Lower lobe of right lung (tissue), 2 donors: Measurements from ENCODE around the gene ST3GAL6. TPM values are rescaled to one million over a fixed set of nuclear protein-coding genes. Genes with fewer than 3 reads are reported as not detected.
A peak's percentile ranks its signal among the peaks of the same experiment; 100 is the strongest.

Source experiments
- ATAC-seq, 2 donors: fragments of 200-7000 bp; cut with Tn5 transposase; one replicate each; pipeline ENCODE4 v1.9.1; 2020 to 2022; ENCODE audit warnings: mild to moderate bottlenecking in 2 of 2, moderate library complexity in 2 of 2
- DNase-seq: peaks from one replicate; pipeline ENCODE4 v3.0.0-alpha.2; 2020
- H3K27ac ChIP-seq: fragments of 200-600 bp; one replicate; pipeline ENCODE4 v1.8.0; 2022
- H3K27me3 ChIP-seq: fragments of 200-600 bp; one replicate; pipeline ENCODE4 v1.8.0; 2022; ENCODE audit warnings: low read depth
- H3K36me3 ChIP-seq: fragments of 200-600 bp; one replicate; pipeline ENCODE4 v1.8.0; 2022; ENCODE audit warnings: mild to moderate bottlenecking
- H3K4me1 ChIP-seq: fragments of 200-600 bp; one replicate; pipeline ENCODE4 v1.8.0; 2022
- H3K4me3 ChIP-seq: fragments of 200-600 bp; one replicate; pipeline ENCODE4 v1.8.0; 2022; ENCODE audit warnings: mild to moderate bottlenecking
- H3K9me3 ChIP-seq: fragments of 200-600 bp; one replicate; pipeline ENCODE4 v1.8.0; 2022
- intact Hi-C: fragments of 100-400 bp; cut with DNase I; formaldehyde crosslinking; loops from one replicate; pipeline ENCODE4 v1.11.0; 2022
- total RNA-seq: library from RNA; stranded (reverse); fragmentation: NEBNext Ultra II Directional; extraction: Animal tissue kit (Norgen Biotek cat#: 25700); gene quantifications from one replicate; pipeline ENCODE4 v1.2.1, GENCODE V29; 2021
- TF ChIP-seq, protein P1 (sequence below): fragments of 200-600 bp; IDR thresholded peaks from one replicate; pipeline ENCODE4 v1.8.0; 2022; ENCODE audit warnings: antibody characterized with exemption, mild to moderate bottlenecking
- donor health status: DM: no; HTN: yes; CAD: no; lungs with severe emphysema.

Gene ST3GAL6
- total RNA-seq, 1 donor from 2014 or later, result 42.4 TPM

GRCh38 chr3:98779541-98780335 is 16.6 kb downstream of the ST3GAL6 start:
- H3K27ac ChIP-seq, result no peak overlapping the region
- H3K9me3 ChIP-seq, result no peaks in the 10 kb centered on the region
- no peak for ATAC-seq
- intact Hi-C loops, result no loop called here
- H3K4me3 ChIP-seq, result no peak overlapping the region
- no peak for DNase-seq
- H3K27me3 ChIP-seq, result no peaks in the 10 kb centered on the region
- H3K4me1 ChIP-seq, result peaks cover 39% of the 10 kb centered on the region
- TF ChIP-seq, protein P1, sequence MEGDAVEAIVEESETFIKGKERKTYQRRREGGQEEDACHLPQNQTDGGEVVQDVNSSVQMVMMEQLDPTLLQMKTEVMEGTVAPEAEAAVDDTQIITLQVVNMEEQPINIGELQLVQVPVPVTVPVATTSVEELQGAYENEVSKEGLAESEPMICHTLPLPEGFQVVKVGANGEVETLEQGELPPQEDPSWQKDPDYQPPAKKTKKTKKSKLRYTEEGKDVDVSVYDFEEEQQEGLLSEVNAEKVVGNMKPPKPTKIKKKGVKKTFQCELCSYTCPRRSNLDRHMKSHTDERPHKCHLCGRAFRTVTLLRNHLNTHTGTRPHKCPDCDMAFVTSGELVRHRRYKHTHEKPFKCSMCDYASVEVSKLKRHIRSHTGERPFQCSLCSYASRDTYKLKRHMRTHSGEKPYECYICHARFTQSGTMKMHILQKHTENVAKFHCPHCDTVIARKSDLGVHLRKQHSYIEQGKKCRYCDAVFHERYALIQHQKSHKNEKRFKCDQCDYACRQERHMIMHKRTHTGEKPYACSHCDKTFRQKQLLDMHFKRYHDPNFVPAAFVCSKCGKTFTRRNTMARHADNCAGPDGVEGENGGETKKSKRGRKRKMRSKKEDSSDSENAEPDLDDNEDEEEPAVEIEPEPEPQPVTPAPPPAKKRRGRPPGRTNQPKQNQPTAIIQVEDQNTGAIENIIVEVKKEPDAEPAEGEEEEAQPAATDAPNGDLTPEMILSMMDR, result no peak
- H3K36me3 ChIP-seq, result peaks cover 13% of the 10 kb centered on the region

GRCh38 chr3:98780343-98780742 is 17.2 kb downstream of the ST3GAL6 start:
- intact Hi-C loops, result no loop called here
- no peaks in the 10 kb centered on the region for H3K9me3 ChIP-seq
- no peaks in the 10 kb centered on the region for H3K27me3 ChIP-seq
- TF ChIP-seq, protein P1, result no peak
- peaks cover 8% of the 10 kb centered on the region for H3K36me3 ChIP-seq
- no peak for DNase-seq
- H3K4me3 ChIP-seq, result no peak overlapping the region
- ATAC-seq, result no peak
- peaks cover 45% of the 10 kb centered on the region for H3K4me1 ChIP-seq
- no peak overlapping the region for H3K27ac ChIP-seq

DNA sequence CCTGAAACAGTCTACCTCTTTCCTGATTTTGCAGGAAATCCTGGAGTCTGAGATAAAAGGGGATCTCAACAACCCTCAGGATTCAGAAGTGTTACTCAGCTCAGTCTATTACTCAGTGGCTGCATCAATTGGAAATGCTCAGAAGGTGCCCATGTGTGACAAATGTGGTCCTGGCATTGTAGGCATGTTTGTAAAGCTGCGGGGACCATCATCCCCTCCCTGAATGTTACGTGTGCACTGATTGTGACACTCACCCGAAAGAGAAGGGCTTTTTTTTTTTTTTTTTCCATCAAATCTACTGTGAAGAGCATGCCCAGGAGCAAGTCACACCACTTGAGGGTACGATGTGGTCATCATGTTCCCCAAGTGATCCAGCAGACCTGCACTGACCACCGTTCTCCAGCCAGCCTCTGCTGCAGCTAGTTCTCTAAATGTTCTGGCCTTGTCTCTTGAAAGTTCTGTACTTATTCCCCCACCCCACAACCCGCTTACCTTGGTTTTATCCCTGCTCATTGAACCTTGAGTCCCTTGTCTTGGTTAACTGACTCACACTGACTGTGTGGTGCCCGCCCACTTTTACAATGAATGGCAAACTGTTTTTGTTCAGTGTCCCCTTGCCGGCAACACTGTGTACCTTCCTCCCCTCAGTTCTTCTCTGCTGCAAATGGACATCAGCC is 19.8 kb downstream of the ST3GAL6 start:
- ATAC-seq, result no peak
- no peak for DNase-seq
- Histone ChIP-seq H3K36me3 (peaks cover 1% of the 10 kb centered on the region), H3K9me3 (no peaks in the 10 kb centered on the region), H3K4me3 (no peak overlapping the region), H3K4me1 (peaks cover 47% of the 10 kb centered on the region), H3K27ac (no peak overlapping the region), H3K27me3 (no peaks in the 10 kb centered on the region)
- intact Hi-C loops, result no loop called here
- TF ChIP-seq, protein P1, result no peak

GRCh38 chr3:98784042-98784441 is 20.9 kb downstream of the ST3GAL6 start:
- intact Hi-C loops, result no loop called here
- Histone ChIP-seq H3K27ac (no peak overlapping the region), H3K36me3 (peaks cover 8% of the 10 kb centered on the region), H3K27me3 (no peaks in the 10 kb centered on the region), H3K9me3 (no peaks in the 10 kb centered on the region), H3K4me3 (no peak overlapping the region), H3K4me1 (peaks cover 37% of the 10 kb centered on the region)
- TF ChIP-seq, protein P1, result no peak
- DNase-seq, result no peak
- ATAC-seq, result peak in 1 of 2 donors; percentile 70

DNA sequence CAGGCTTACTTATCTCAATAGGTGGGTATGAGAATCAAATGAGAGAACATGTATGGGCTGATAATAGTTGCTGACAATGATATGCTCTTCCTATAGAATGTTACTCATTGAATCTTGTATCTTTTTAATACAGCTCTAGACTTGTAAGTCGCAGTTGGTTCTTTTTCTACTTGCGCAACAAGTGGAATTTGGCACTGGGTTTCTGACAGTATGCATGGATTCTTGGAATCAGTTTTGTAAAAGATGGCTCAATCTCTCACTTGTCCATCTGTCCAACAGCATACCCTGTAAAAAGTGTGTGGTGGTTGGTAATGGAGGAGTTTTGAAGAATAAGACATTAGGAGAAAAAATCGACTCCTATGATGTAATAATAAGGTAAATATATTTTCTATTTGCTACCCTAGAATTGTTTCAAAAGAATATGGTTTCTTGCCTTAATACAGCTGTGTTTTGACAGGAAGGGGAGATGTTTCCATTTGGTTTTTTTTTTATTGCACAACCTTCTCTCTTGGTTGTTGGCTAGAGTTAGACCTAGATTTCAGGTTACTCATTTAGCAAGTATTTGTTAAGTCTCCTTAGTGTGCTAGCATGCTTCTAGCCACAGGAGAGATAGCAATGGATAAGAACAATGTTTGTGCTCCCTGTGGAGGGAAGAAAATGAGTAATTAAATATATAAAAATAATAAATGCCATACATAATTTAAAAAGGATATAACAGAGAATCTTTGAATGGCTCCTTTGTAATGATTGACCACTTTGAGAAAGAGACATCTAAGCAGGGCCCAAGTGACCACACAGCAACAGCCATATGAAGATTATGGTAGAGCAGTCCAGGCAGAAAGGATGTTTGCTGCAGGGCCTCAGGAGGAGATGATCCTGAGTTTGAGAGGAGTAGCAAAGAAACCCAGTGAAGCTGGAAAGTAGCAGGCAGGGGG is 21.8 kb downstream of the ST3GAL6 start:
- Histone ChIP-seq H3K4me1 (peaks cover 31% of the 10 kb centered on the region), H3K9me3 (no peaks in the 10 kb centered on the region), H3K36me3 (peaks cover 8% of the 10 kb centered on the region), H3K27me3 (no peaks in the 10 kb centered on the region), H3K27ac (no peak overlapping the region), H3K4me3 (no peak overlapping the region)
- peak in 1 of 2 donors; percentile 72 for ATAC-seq
- no peak for DNase-seq
- TF ChIP-seq, protein P1, result no peak
- intact Hi-C loops, result no loop called here
